ENCODE results near the gene PIK3R5. TPM values are rescaled to one million over a fixed set of nuclear protein-coding genes. Genes with fewer than 3 reads are reported as not detected.

Gene PIK3R5
- total RNA-seq, 4 donors from 2014 or later: 3.6 to 12.0 (median 8.2) TPM

- intact Hi-C loops (cut with DNase I; ENCODE audit: low total_unique reads): no loop called here
- 93 to 98% methylated on average over 7 of the region's 7 CpGs for WGBS, 2 donors
- no peak overlapping the region for H3K4me3 ChIP-seq (ENCODE audit: low read depth, poor library complexity, severe bottlenecking)
- no peak for DNase-seq (ENCODE audit: low spot score in 2 of 2)
- TF ChIP-seq POLR2A (IDR thresholded peaks at IDR 0.05) (no peak), CTCF (IDR thresholded peaks at IDR 0.05) (no peak)
Measured at GRCh38 chr17:8880466-8880865, 85.0 kb downstream of the PIK3R5 start.

- TF ChIP-seq POLR2A (IDR thresholded peaks at IDR 0.05) (no peak), CTCF (IDR thresholded peaks at IDR 0.05) (no peak)
- intact Hi-C loops (cut with DNase I; ENCODE audit: low total_unique reads): no loop called here
- no peak for DNase-seq (ENCODE audit: low spot score in 2 of 2)
- H3K4me3 ChIP-seq (ENCODE audit: low read depth, poor library complexity, severe bottlenecking): no peak overlapping the region
- 77 to 81% methylated on average over 7 of the region's 7 CpGs for WGBS, 2 donors
Measured at GRCh38 chr17:8879410-8879809, 86.1 kb downstream of the PIK3R5 start.

- no peak for DNase-seq (ENCODE audit: low spot score in 2 of 2)
- H3K4me3 ChIP-seq (ENCODE audit: low read depth, poor library complexity, severe bottlenecking): no peak overlapping the region
- no peak for TF ChIP-seq CTCF (IDR thresholded peaks at IDR 0.05)
- no peak for TF ChIP-seq POLR2A (IDR thresholded peaks at IDR 0.05)
- intact Hi-C loops (cut with DNase I; ENCODE audit: low total_unique reads): no loop called here
- 34 to 45% methylated on average over 4 of the region's 4 CpGs for WGBS, 2 donors
Measured at GRCh38 chr17:8877984-8878383, 87.5 kb downstream of the PIK3R5 start.

GRCh38 chr17:8875957-8876356 lies 89.5 kb downstream of the PIK3R5 start:
- intact Hi-C loops (cut with DNase I; ENCODE audit: low total_unique reads): no loop called here
- TF ChIP-seq POLR2A (IDR thresholded peaks at IDR 0.05) (no peak), CTCF (IDR thresholded peaks at IDR 0.05) (no peak)
- WGBS, 2 donors: 69 to 84% methylated on average over 5 of the region's 5 CpGs
- no peak for DNase-seq (ENCODE audit: low spot score in 2 of 2)
- no peak overlapping the region for H3K4me3 ChIP-seq (ENCODE audit: low read depth, poor library complexity, severe bottlenecking)

- no peak overlapping the region for H3K4me3 ChIP-seq (ENCODE audit: low read depth, poor library complexity, severe bottlenecking)
- TF ChIP-seq CTCF (IDR thresholded peaks at IDR 0.05): no peak
- TF ChIP-seq POLR2A (IDR thresholded peaks at IDR 0.05): no peak
- WGBS, 2 donors: 91% methylated on average over 12 of the region's 12 CpGs
- intact Hi-C loops (cut with DNase I; ENCODE audit: low total_unique reads): no loop called here
- DNase-seq (ENCODE audit: low spot score in 2 of 2): no peak
Measured at GRCh38 chr17:8875436-8875835, 90.1 kb downstream of the PIK3R5 start.

All from lower leg skin (tissue), 4 donors.